PC-9 (cell line): ENCODE results near the gene TMEM217.

Experiments used
- CTCF ChIP-seq: fragments of 200-600 bp; sonication (generic); conservative IDR thresholded peaks from 2 replicates; pipeline ENCODE4 v1.6.1; 2017; ENCODE audit warnings: mixed run types, antibody characterized with exemption, mild to moderate bottlenecking, moderate library complexity
- EZH2 ChIP-seq: fragments of 200-600 bp; sonication (generic); IDR thresholded peaks from 2 replicates; pipeline ENCODE4 v1.8.0; 2017; ENCODE audit warnings: antibody characterized with exemption, low read depth

GRCh38 chr6:37180075-37180474 is 77.9 kb downstream of the TMEM217 start:
- TF ChIP-seq CTCF = no peak
- no peak for TF ChIP-seq EZH2
